OCI-LY1 (cell line): ENCODE results near the gene HSPA12A.

Source experiments
- EZH2 ChIP-seq: fragments of 200-600 bp; sonication (generic), shearing (Covaris generic); IDR thresholded peaks from 2 replicates; pipeline ENCODE4 v1.8.0; 2017; ENCODE audit warnings: borderline replicate concordance, mixed run types, mild to moderate bottlenecking, antibody characterized with exemption, low read length, moderate library complexity, mixed read lengths
- TF ChIP-seq, protein P1 (sequence below): fragments of 200-600 bp; sonication (generic), shearing (Covaris generic); IDR thresholded peaks from 2 replicates; pipeline ENCODE4 v1.5.1; 2017; ENCODE audit warnings: mild to moderate bottlenecking, antibody characterized with exemption, low read length, moderate library complexity, mixed read lengths

DNA sequence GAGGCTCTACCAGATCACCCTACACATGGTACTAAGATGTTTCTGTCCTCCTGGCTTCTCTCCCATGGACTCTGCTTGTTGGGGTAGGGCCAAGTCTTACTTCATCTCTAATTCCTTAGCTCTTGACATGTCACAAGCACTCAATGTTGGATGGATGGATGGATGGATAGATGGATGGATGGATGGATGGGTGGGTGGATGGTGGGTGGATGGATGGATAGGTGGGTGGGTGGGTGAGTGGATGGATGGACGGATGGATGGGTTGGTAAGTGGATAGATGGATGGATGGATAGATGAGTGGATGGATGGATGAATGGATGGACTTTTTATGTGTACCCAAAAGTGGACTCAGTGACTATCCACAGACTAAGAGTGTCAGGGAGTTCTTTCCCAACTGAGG, 28.5 kb downstream of the HSPA12A start:
- TF ChIP-seq, protein P1, sequence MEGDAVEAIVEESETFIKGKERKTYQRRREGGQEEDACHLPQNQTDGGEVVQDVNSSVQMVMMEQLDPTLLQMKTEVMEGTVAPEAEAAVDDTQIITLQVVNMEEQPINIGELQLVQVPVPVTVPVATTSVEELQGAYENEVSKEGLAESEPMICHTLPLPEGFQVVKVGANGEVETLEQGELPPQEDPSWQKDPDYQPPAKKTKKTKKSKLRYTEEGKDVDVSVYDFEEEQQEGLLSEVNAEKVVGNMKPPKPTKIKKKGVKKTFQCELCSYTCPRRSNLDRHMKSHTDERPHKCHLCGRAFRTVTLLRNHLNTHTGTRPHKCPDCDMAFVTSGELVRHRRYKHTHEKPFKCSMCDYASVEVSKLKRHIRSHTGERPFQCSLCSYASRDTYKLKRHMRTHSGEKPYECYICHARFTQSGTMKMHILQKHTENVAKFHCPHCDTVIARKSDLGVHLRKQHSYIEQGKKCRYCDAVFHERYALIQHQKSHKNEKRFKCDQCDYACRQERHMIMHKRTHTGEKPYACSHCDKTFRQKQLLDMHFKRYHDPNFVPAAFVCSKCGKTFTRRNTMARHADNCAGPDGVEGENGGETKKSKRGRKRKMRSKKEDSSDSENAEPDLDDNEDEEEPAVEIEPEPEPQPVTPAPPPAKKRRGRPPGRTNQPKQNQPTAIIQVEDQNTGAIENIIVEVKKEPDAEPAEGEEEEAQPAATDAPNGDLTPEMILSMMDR = no peak
- no peak for TF ChIP-seq EZH2
